ENCODE results near the gene ABCA8. TPM values are rescaled to one million over a fixed set of nuclear protein-coding genes. Genes with fewer than 3 reads are reported as not detected.
"Not testable (repeated sequence)": the region's sequence is repeated elsewhere in the genome, so short reads cannot be mapped to it uniquely, and the experiment has no call there.

The ABCA8 gene
- total RNA-seq, 2 donors from 2014 or later = not detected

DNA sequence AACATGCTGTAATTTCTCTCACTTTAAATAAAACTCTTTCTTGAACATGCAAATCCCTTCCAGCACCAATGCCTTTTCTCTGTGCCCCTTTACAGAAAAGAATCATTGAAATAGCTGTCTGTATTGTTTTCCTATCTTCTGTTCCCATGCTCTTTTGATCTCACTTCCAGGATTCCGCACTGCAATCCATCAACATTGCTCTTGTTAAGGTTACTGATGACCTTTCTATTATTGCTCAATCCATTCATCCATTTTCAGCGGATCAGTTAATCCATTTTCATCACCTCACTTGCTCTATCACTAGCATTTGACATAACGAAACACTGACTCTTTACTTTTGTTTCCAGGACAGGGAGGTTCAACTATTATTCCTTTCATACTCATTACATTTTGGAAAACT is 130.5 kb downstream of the ABCA8 start:
- no peak overlapping the region for H3K4me3 Mint-ChIP-seq
- DNase-seq (no peak), ATAC-seq (replicated peaks in 1 of 2) (no peak)
- no peaks in the 10 kb centered on the region for H3K4me1 Mint-ChIP-seq (ENCODE audit: low read depth)
- H3K9me3 Mint-ChIP-seq = no peaks in the 10 kb centered on the region
- H3K27me3 Mint-ChIP-seq (ENCODE audit: low read depth) = no peaks in the 10 kb centered on the region
- no peak overlapping the region for H3K27ac Mint-ChIP-seq
- H3K36me3 Mint-ChIP-seq (ENCODE audit: insufficient read depth in 2 of 2) = no peaks in the 10 kb centered on the region

DNA sequence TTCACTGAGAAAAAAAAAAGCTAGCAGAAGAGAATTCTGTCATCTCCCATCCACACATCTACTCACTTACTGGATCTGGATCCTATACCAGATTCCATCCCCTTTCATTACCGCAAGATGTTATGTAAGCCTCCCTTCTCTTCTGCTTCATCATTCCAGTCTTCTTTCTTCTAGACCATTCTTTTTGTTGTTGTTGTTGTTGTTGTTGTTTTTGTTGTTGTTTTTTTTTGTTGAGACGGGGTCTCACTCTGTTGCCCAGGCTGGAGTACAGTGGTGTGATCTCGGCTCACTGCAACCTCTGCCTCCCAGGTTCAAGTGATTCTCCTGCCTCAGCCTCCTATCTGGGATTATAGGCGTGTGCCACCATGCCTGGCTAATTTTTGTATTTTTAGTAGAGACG is 131.0 kb downstream of the ABCA8 start:
- DNase-seq; ATAC-seq (replicated peaks in 1 of 2); H3K27me3 Mint-ChIP-seq (ENCODE audit: low read depth); H3K9me3 Mint-ChIP-seq; H3K27ac Mint-ChIP-seq; H3K4me3 Mint-ChIP-seq; H3K4me1 Mint-ChIP-seq (ENCODE audit: low read depth); H3K36me3 Mint-ChIP-seq (ENCODE audit: insufficient read depth in 2 of 2): not testable (repeated sequence)

DNA sequence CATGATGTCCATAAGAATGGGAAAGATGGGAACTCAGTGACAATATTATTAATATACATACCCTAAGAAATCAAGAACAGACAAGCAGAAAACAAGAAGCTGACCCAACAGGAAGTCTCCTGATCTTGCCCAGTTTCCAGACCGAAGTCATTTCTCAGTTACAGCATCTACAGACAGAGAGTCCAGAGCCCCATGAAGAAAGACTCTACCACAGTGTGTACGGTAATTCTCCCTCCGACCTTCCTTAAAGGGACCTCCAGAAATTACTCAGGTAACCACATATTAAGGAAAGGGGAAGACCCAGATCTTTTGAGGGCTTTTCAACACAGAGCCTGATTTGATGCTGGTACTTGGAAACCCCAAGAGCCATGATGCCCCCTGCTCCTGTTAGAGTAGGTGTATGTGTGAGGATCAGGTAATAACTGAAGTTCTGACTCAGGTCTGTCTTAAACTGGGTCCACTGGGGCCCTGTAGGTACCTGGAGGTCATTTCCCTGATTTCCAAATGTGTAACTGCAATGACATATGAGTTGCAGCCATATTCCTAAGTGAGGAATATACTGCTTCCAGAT is 132.4 kb downstream of the ABCA8 start:
- Mint-ChIP-seq H3K4me1 (ENCODE audit: low read depth) (no peaks in the 10 kb centered on the region), H3K4me3 (no peak overlapping the region), H3K27me3 (ENCODE audit: low read depth) (no peaks in the 10 kb centered on the region), H3K27ac (no peak overlapping the region), H3K36me3 (ENCODE audit: insufficient read depth in 2 of 2) (no peaks in the 10 kb centered on the region), H3K9me3 (no peaks in the 10 kb centered on the region)
- ATAC-seq (replicated peaks in 1 of 2) (no peak), DNase-seq (no peak)

DNA sequence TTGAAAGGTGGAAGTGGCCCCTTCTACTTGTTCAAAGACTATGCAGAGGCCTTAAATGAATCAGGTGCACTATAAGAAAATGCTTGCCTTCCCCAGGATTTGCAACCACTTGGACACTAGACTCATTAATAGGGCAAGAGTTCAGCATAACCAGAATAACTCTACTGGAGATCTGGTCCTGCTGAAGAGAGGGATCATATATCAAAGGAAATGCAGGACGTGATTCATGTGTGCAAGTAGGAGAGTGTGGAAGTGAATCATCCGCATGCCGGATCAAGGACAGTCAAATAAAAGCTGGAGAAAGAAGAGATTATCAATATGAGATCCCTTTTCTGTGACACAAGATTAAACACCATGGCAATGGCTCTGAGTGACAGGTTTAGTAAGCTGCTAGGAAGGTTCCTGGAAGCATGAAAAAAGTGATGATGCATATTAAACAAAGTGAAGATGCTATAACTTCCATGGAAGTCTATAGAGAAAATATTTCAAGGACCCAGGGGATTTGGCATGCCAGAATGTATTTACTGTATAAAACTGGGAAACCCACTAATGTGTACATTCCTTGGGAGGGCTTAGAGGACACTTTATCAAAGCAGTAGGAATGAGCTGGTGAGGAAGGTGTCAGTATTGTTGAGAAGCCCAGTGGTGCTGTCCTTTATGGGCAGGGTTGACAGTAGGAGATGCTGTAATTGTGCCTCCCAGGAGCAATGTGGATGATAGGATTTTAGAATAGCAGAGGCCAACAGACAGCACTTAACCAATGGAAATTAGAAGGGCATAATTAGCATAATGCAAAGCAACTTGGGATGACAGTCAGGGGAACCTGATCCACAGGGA is 133.1 kb downstream of the ABCA8 start:
- Mint-ChIP-seq H3K4me3 (no peak overlapping the region), H3K27ac (no peak overlapping the region), H3K27me3 (ENCODE audit: low read depth) (no peaks in the 10 kb centered on the region), H3K9me3 (no peaks in the 10 kb centered on the region), H3K4me1 (ENCODE audit: low read depth) (no peaks in the 10 kb centered on the region), H3K36me3 (ENCODE audit: insufficient read depth in 2 of 2) (no peaks in the 10 kb centered on the region)
- DNase-seq (no peak), ATAC-seq (replicated peaks in 1 of 2) (no peak)

DNA sequence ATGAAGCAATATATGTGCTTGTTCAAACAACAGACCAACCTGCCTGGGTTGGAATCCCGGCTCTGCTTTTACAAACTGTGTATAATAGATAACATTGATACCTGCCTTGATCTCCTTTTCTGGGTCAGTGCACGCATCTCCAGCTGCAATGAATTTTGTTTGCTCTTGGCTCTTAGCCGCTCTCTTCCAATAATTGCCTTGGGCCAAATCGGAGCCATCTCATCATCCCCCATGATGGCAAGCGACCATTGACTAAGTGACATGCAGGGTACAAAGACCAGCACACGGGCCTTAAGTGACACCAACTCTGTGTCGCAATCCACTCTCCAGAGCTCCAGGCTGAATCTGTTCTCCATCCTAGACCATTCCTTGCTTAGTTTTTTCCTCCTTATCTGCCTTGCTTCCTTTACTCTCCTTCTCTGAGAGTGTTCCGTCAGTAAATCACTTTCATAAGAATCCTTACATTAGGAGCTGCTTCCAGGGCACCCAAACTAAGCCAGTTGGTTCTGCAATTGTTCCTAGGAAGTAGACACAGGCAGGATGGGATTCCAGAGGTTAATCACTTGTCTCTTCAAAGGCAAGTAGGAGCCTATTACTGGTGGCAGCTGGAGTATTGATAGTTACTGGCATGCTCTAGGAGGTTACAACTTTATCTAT is 134.2 kb downstream of the ABCA8 start:
- Mint-ChIP-seq H3K9me3 (no peaks in the 10 kb centered on the region), H3K4me1 (ENCODE audit: low read depth) (no peaks in the 10 kb centered on the region), H3K36me3 (ENCODE audit: insufficient read depth in 2 of 2) (no peaks in the 10 kb centered on the region), H3K4me3 (no peak overlapping the region), H3K27me3 (ENCODE audit: low read depth) (no peaks in the 10 kb centered on the region), H3K27ac (no peak overlapping the region)
- ATAC-seq (replicated peaks in 1 of 2) (no peak), DNase-seq (no peak)

DNA sequence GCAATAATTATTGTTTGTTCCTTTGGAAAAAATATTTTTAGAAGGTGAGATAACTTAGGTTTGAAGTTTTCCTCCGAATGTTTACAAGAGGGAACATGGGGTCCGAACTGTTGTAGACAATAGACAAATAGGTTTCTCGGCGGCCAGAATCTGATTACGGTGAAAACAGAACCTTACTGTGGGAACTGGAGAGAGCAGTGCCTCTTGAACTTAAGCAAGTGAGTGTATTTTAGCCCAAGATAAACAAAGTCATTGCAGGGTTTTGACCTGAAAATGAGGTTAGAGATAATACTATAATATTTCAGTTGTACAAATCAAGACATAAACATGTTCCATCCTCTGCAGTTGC is 134.7 kb downstream of the ABCA8 start:
- H3K27ac Mint-ChIP-seq = no peak overlapping the region
- no peaks in the 10 kb centered on the region for H3K27me3 Mint-ChIP-seq (ENCODE audit: low read depth)
- no peaks in the 10 kb centered on the region for H3K36me3 Mint-ChIP-seq (ENCODE audit: insufficient read depth in 2 of 2)
- no peaks in the 10 kb centered on the region for H3K4me1 Mint-ChIP-seq (ENCODE audit: low read depth)
- no peaks in the 10 kb centered on the region for H3K9me3 Mint-ChIP-seq
- ATAC-seq (replicated peaks in 1 of 2) = no peak
- DNase-seq = no peak
- no peak overlapping the region for H3K4me3 Mint-ChIP-seq

DNA sequence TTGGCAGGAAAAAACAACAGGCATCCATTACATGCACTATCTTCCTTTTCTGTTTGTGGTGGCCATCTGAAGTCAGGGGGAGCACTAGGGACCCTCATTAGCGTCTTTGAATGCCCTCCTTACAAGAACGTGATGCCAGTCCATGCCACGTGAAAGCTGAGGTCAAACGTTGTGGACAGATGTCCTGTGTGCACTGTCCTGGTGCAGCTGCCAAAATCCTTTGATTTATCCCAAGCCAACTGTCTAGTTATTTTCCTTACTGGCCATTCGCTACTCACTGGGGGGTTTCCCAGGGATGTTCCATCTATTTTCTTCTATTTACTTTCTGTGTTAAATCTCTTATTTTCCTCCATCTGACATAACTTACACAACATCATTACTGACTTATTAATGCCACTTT is 135.7 kb downstream of the ABCA8 start:
- DNase-seq (no peak), ATAC-seq (replicated peaks in 1 of 2) (no peak)
- H3K27me3 Mint-ChIP-seq (ENCODE audit: low read depth) = no peaks in the 10 kb centered on the region
- no peak overlapping the region for H3K27ac Mint-ChIP-seq
- no peaks in the 10 kb centered on the region for H3K4me1 Mint-ChIP-seq (ENCODE audit: low read depth)
- H3K9me3 Mint-ChIP-seq = no peaks in the 10 kb centered on the region
- no peaks in the 10 kb centered on the region for H3K36me3 Mint-ChIP-seq (ENCODE audit: insufficient read depth in 2 of 2)
- no peak overlapping the region for H3K4me3 Mint-ChIP-seq

Other genes with a start within 250 kb of the ABCA8 start
- under 1 TPM; 0.09 to 0.17 TPM for gene ABCA9, start 105.5 kb upstream of the ABCA8 start, total RNA-seq
- under 1 TPM; 0.22 to 0.37 TPM for gene ABCA6, start 186.5 kb upstream of the ABCA8 start, total RNA-seq

All from activated T-cell treated with anti-CD3 and anti-CD28 coated beads, Interleukin-2, amount 50 U/mL, for 72 hours (primary cell).